AG10803 (cell line): Measurements from ENCODE around the gene LRRC36.

Source experiments
- DNase-seq: peaks from one replicate; pipeline ENCODE4 v3.0.0; 2010; ENCODE audit warnings: low read depth
- H3K4me3 ChIP-seq: 2 replicates; pipeline ENCODE4 v1.5.1; 2011; ENCODE audit warnings: mild to moderate bottlenecking, low read length, control low read depth
- TF ChIP-seq, protein P1 (sequence below): conservative IDR thresholded peaks from 2 replicates; pipeline ENCODE4 v1.5.1; 2011; ENCODE audit warnings: mild to moderate bottlenecking, low read length, control low read depth, inconsistent platforms

LRRC36 gene

DNA sequence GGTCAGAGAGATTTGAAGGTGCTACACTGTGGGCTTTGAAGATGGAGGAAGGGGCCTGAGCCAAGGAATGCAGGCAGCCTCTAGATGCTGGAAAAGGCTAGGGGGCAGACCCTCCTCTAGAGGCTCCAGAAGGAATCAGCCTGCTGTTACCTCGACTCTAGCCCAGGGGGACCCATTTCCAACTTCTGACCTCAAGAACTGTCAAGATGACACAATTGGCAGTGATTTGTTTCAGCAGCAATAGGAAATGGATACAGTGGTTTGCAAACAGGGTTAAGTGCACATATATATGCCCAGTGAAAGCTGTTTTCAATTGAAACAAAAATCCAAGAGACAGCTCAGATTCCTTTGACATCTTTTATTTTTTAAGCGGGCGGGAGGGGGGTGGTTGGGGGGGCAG lies 93.3 kb downstream of the LRRC36 start:
- no peak overlapping the region for H3K4me3 ChIP-seq
- DNase-seq: no peak
- TF ChIP-seq, protein P1, sequence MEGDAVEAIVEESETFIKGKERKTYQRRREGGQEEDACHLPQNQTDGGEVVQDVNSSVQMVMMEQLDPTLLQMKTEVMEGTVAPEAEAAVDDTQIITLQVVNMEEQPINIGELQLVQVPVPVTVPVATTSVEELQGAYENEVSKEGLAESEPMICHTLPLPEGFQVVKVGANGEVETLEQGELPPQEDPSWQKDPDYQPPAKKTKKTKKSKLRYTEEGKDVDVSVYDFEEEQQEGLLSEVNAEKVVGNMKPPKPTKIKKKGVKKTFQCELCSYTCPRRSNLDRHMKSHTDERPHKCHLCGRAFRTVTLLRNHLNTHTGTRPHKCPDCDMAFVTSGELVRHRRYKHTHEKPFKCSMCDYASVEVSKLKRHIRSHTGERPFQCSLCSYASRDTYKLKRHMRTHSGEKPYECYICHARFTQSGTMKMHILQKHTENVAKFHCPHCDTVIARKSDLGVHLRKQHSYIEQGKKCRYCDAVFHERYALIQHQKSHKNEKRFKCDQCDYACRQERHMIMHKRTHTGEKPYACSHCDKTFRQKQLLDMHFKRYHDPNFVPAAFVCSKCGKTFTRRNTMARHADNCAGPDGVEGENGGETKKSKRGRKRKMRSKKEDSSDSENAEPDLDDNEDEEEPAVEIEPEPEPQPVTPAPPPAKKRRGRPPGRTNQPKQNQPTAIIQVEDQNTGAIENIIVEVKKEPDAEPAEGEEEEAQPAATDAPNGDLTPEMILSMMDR: 0 out of 2 replicates have a peak, but pooled peaks have one; percentile 5

GRCh38 chr16:67421030-67421429 lies 94.4 kb downstream of the LRRC36 start:
- TF ChIP-seq, protein P1: no peak
- H3K4me3 ChIP-seq: no peak overlapping the region
- no peak for DNase-seq

- DNase-seq: no peak
- no peak overlapping the region for H3K4me3 ChIP-seq
- TF ChIP-seq, protein P1: no peak
Measured at GRCh38 chr16:67423015-67423414, 96.4 kb downstream of the LRRC36 start.

DNA sequence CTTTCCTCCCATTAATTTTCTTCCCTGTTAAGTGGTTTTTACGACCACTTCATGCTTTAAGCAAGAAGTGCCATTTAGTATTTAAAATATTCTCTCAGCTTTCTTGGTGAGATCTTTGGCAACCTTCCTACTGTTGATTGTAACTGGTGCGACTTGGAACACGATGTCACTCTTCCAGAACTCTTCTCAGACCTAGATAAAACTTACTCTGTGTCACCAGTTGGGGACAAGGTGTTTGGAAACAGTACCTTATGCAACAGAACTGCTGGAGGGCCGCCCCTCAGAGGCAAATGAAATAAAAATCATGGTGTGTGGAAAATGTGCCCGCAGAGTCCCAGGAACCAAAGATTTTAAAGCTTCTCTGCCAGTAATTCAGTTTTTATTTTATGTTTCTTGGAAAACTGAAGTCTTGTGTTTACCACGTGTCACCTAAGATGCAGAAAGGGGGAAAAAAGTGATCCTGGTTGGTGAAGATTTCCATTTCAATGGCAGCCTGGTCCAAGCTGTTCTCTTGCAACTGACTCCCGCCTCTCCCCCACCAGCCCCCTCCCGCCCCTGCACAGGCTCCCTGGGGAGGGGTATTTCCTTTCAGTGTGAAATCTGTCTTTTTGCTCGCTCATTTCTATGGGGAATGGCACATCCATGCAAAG lies 97.1 kb downstream of the LRRC36 start:
- TF ChIP-seq, protein P1: no peak
- H3K4me3 ChIP-seq: no peak overlapping the region
- DNase-seq: no peak

DNA sequence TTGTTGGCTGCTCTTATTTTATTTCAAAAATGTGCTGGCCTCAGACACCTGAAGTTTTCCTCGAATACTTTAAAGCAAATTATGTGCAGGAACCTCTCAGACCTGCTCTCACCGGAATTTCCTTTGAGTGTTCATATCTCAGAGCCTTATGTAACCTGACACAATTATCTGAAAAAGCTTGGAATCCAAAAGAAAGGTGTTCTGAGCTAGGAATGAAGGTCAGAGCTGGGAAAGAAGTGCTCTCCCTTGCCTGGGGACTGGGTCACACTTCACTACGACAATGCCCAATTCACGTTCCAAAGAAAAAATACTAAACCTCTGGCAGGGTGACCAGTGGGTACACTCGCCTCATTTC lies 97.6 kb downstream of the LRRC36 start:
- no peak overlapping the region for H3K4me3 ChIP-seq
- TF ChIP-seq, protein P1: no peak

GRCh38 chr16:67425061-67425460 lies 98.4 kb downstream of the LRRC36 start:
- H3K4me3 ChIP-seq: no peak overlapping the region
- TF ChIP-seq, protein P1: no peak
- DNase-seq: peak; percentile 41

More for the DNA sequence above, 97.6 kb downstream of the LRRC36 start:
- no peak for DNase-seq

DNA sequence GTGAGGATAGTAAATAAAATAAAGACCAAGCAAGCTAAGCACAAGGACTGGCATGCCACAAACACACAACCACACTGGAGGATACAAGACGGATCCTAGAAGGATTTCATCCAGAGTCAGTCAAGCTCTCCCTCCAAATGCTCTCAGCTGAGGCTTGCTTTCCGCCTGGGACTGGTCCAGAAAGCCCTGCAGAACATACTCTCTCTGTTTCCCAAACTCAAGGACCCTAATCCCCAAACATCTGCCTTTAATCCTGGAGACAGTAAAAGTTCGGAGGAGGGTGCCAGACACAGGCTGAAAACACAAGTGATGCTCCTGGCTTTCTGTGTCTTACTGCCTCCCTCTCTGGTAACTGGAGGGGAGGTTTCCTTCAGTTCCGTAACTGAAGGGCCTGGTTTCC lies 99.0 kb downstream of the LRRC36 start:
- TF ChIP-seq, protein P1: no peak
- DNase-seq: no peak
- no peak overlapping the region for H3K4me3 ChIP-seq
